Endothelial cell of umbilical vein (primary cell): ENCODE measurements around the gene DNAJC16. TPM values are rescaled to one million over a fixed set of nuclear protein-coding genes. Genes with fewer than 3 reads are reported as not detected.
A peak's percentile ranks its signal among the peaks of the same experiment; 100 is the strongest.

Source experiments
- BruUV-seq: library from RNA; stranded (reverse); fragments of 400-500 nt; replicated peaks from 2 replicates; lab custom pipeline; 2021; lab: Mats Ljungman, UMichigan
- CTCF ChIA-PET: fragments of 300-600, 350-600 bp; sonication (Branson Sonifier 250); formaldehyde crosslinking; loops from one replicate; lab custom pipeline; 2021; ENCODE audit warnings: antibody characterized with exemption, inconsistent platforms; lab: Charles Lee
- POLR2A ChIA-PET: fragments of 300-600, 350-600 bp; sonication (Branson Sonifier 250); formaldehyde crosslinking; loops from one replicate; lab custom pipeline; 2021; ENCODE audit warnings: antibody characterized with exemption, inconsistent platforms; lab: Charles Lee
- DNase-seq: peaks from one replicate; pipeline ENCODE4 v3.0.0-alpha.2; 2011; ENCODE audit warnings: low read depth, low spot score
- FAIRE-seq: peaks from 2 replicates; lab custom pipeline; 2011; peaks lifted over from hg19 to GRCh38; lab: Jason Lieb, UNC
- H2AFZ ChIP-seq: 2 replicates; pipeline ENCODE4 v1.6.0; 2012; ENCODE audit warnings: low read depth, low read length, control low read depth, inconsistent platforms
- H3K27ac ChIP-seq: 2 replicates; pipeline ENCODE4 v1.5.1; 2011; ENCODE audit warnings: low read depth, mild to moderate bottlenecking, control low read depth, low read length, moderate library complexity; ENCODE audit not compliant: insufficient read depth
- H3K27me3 ChIP-seq, 2 experiments: 2 replicates each; pipeline versions ENCODE4 v1.6.0 to v1.6.1; 2011; ENCODE audit warnings: low read length in 2 of 2, mixed read lengths in 1 of 2; ENCODE audit not compliant: control insufficient read depth in 2 of 2, insufficient read depth in 2 of 2
- H3K36me3 ChIP-seq, 2 experiments: 2 replicates in 1 of 2; 3 replicates in 1 of 2; pipeline ENCODE4 v1.5.1; 2011; ENCODE audit warnings: low read length in 2 of 2, mild to moderate bottlenecking in 1 of 2, moderate library complexity in 1 of 2; ENCODE audit not compliant: control insufficient read depth in 2 of 2, insufficient read depth in 2 of 2; ENCODE audit errors: extremely low read depth in 1 of 2
- H3K4me1 ChIP-seq: 3 replicates; pipeline ENCODE4 v1.5.1; 2011; ENCODE audit warnings: mild to moderate bottlenecking, low read length; ENCODE audit not compliant: control insufficient read depth, insufficient read depth; ENCODE audit errors: extremely low read depth
- H3K4me2 ChIP-seq: 2 replicates; pipeline ENCODE4 v1.6.1; 2011; ENCODE audit warnings: low read length, control low read depth, mixed read lengths; ENCODE audit not compliant: insufficient read depth
- H3K4me3 ChIP-seq, 3 experiments: fragments of 200-600 bp in 1 of 3; sonication (generic), shearing (Covaris generic) in 1 of 3; replicated peaks in 1 of 3; 2 replicates each; pipeline ENCODE4 v1.5.1; 2011 to 2016; ENCODE audit warnings: control low read depth in 3 of 3, low read length in 3 of 3, mild to moderate bottlenecking in 2 of 3, inconsistent platforms in 1 of 3, low read depth in 1 of 3, moderate library complexity in 1 of 3; ENCODE audit not compliant: insufficient read depth in 1 of 3
- H3K79me2 ChIP-seq: 2 replicates; pipeline ENCODE4 v1.6.0; 2012; ENCODE audit warnings: low read length, inconsistent platforms; ENCODE audit not compliant: control insufficient read depth, insufficient read depth
- H3K9ac ChIP-seq: replicated peaks from 2 replicates; pipeline ENCODE3; 2011; ENCODE audit warnings: low read length, control low read depth; ENCODE audit not compliant: insufficient read depth; ENCODE audit errors: extremely low read depth
- H3K9me1 ChIP-seq: replicated peaks from 3 replicates; pipeline ENCODE4 v1.6.0; 2011; ENCODE audit warnings: mild to moderate bottlenecking, low read length; ENCODE audit not compliant: control insufficient read depth, insufficient read depth; ENCODE audit errors: extremely low read depth
- H3K9me3 ChIP-seq: replicated peaks from 2 replicates; pipeline ENCODE4 v1.5.1; 2012; ENCODE audit warnings: low read length, inconsistent platforms; ENCODE audit not compliant: control insufficient read depth, insufficient read depth
- H4K20me1 ChIP-seq: replicated peaks from 2 replicates; pipeline ENCODE3; 2011; ENCODE audit warnings: mild to moderate bottlenecking, low read length; ENCODE audit not compliant: control insufficient read depth, insufficient read depth; ENCODE audit errors: extremely low read depth
- EZH2 ChIP-seq: IDR thresholded peaks from 2 replicates; pipeline ENCODE4 v1.6.1; 2012; ENCODE audit warnings: borderline replicate concordance, low read depth, mild to moderate bottlenecking, moderate library complexity, low read length, inconsistent platforms; ENCODE audit not compliant: severe bottlenecking
- FOS ChIP-seq: IDR thresholded peaks from 2 replicates; pipeline ENCODE4 v1.6.1; 2011; ENCODE audit warnings: mild to moderate bottlenecking, low read length, moderate library complexity, borderline replicate concordance; ENCODE audit not compliant: insufficient read depth
- GATA2 ChIP-seq: IDR thresholded peaks from 2 replicates; pipeline ENCODE4 v1.7.0; 2011; ENCODE audit warnings: low read depth, mild to moderate bottlenecking, moderate library complexity, mixed read lengths, low read length; ENCODE audit not compliant: insufficient read length, insufficient read depth
- JUN ChIP-seq: IDR thresholded peaks from 2 replicates; pipeline ENCODE4 v1.6.1; 2011; ENCODE audit warnings: borderline replicate concordance, low read depth; ENCODE audit not compliant: insufficient read length, insufficient read depth
- MYC ChIP-seq: IDR thresholded peaks from one replicate; pipeline ENCODE4 v1.6.1; 2011; ENCODE audit warnings: mild to moderate bottlenecking, low read depth, low read length
- POLR2A ChIP-seq: IDR thresholded peaks from 2 replicates; pipeline ENCODE4 v1.6.1; 2012; ENCODE audit warnings: low read depth, mild to moderate bottlenecking, control low read depth, low read length
- POLR2AphosphoS5 ChIP-seq: IDR thresholded peaks from 2 replicates; pipeline ENCODE4 v1.6.1; 2012; ENCODE audit warnings: low read depth, mild to moderate bottlenecking, control low read depth, low read length, moderate library complexity; ENCODE audit not compliant: insufficient read depth
- dilution Hi-C: fragments of 300-500 bp; cut with MboI; formaldehyde crosslinking; loops from one replicate; pipeline ENCODE4 v1.15.0; 2019; ENCODE audit warnings: low sequenced_read_pairs; ENCODE audit not compliant: extremely low pct_ligation_motif_present
- intact Hi-C: fragments of 100-400 bp; cut with micrococcal nuclease; formaldehyde crosslinking; loops from one replicate; pipeline ENCODE4 v1.10.0; 2022
- polyA plus RNA-seq, 4 experiments: library from polyadenylated mRNA; depleted of rRNA in 3 of 4; stranded (reverse) in 3 of 4; unstranded in 1 of 4; fragments of >200 nt; gene quantifications; 2 replicates each; pipeline versions ENCODE4 v1.2.1 to v1.2.3, GENCODE V29; 2011 to 2012; ENCODE audit warnings: missing spikeins in 1 of 4
- total RNA-seq: library from RNA; stranded (reverse); gene quantifications from 2 replicates; pipeline ENCODE4 v1.2.3, GENCODE V29; 2021
- TF ChIP-seq, protein P1 (sequence below): IDR thresholded peaks from 2 replicates; pipeline ENCODE4 v1.6.1; 2011; ENCODE audit not compliant: insufficient read depth, insufficient read length
- TF ChIP-seq, protein P2 (sequence below), 2 donors: IDR thresholded peaks; 1 replicate in 1 of 2; 2 replicates in 1 of 2; pipeline ENCODE4 v1.5.1; 2011; ENCODE audit warnings: low read length in 2 of 2, mild to moderate bottlenecking in 2 of 2, moderate library complexity in 2 of 2, control low read depth in 1 of 2, inconsistent platforms in 1 of 2, low read depth in 1 of 2; ENCODE audit not compliant: insufficient read depth in 1 of 2; ENCODE audit errors: extremely low read depth in 1 of 2

DNAJC16 gene
- total and polyA plus RNA-seq, 2 donors (not counting 3 experiments of a cell fraction or from before 2014, with no cell fraction given) = 8.0 to 21.4 TPM

DNA sequence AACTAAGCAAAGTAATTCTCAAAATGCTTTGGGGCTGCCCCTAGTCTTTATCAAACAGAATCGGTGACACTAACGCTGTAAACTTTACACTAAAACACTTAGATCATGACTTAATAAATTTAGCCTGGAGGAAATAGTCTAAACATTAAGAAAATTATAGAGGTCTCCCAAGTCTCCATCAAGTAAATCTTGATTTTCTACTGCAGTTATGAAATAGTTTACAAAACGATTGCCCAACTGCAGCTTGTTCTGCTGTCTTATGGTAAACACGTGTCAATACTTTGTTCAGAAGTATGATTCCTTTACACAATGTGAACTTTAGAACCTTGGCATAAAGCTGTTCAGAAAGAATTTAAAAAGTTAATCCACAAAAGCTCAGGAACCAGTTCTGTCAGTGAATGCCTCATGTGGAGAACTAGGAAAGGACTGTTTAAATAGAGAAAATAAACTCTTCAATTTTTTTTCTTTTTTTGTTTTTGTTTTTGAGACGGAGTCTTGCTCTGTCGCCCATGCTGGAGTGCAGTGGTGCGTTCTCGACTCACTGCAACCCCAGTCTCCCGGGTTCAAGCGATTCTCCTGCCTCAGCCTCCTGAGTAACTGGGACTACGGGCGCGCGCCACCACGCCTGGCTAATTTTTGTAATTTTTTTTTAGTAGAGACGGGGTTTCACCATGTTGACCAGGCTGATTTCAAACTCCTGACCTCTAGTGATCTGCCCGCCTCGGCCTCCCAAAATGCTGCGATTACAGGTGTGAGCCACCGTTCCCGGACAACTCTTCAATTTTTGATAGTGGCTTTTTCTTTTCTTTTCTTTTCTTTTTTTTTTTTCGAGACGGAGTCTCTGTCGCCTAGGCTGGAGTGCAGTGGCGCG is 92.2 kb downstream of the DNAJC16 start:
- Histone ChIP-seq H3K9me3 (no peaks in the 10 kb centered on the region), H3K9ac (peak overlapping the region; percentile 80), H4K20me1 (no peaks in the 10 kb centered on the region), H3K27me3 (no peaks in the 10 kb centered on the region), H3K36me3 (no peaks in the 10 kb centered on the region), H3K4me2 (peak overlapping the region; percentile 95), H3K4me1 (peaks cover 27% of the 10 kb centered on the region), H3K27ac (peak overlapping the region; percentile 45), H3K79me2 (peaks cover 63% of the 10 kb centered on the region), H2AFZ (no peak overlapping the region), H3K4me3 (peak overlapping the region; percentile 44 to 87 (median 75)), H3K9me1 (no peaks in the 10 kb centered on the region)
- POLR2A ChIA-PET = interaction anchor here (1.2 to 1.3 kb wide), 2 partner anchors 46 to 130 kb away, joined by 6 to 8 read pairs; no protein-coding TSS in a partner anchor
- CTCF ChIA-PET = interaction anchor here (0.9 to 1.0 kb wide), 3 partner anchors 14 to 72 kb away, joined by 3 to 4 read pairs (median 3); no protein-coding TSS in a partner anchor
- TSS peak; percentile 40 for BruUV-seq
- TF ChIP-seq JUN = no peak
- no peak for TF ChIP-seq GATA2
- TF ChIP-seq, protein P1, sequence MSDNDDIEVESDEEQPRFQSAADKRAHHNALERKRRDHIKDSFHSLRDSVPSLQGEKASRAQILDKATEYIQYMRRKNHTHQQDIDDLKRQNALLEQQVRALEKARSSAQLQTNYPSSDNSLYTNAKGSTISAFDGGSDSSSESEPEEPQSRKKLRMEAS = no peak
- no peak for TF ChIP-seq POLR2AphosphoS5
- TF ChIP-seq EZH2 = no peak
- TF ChIP-seq, protein P2, sequence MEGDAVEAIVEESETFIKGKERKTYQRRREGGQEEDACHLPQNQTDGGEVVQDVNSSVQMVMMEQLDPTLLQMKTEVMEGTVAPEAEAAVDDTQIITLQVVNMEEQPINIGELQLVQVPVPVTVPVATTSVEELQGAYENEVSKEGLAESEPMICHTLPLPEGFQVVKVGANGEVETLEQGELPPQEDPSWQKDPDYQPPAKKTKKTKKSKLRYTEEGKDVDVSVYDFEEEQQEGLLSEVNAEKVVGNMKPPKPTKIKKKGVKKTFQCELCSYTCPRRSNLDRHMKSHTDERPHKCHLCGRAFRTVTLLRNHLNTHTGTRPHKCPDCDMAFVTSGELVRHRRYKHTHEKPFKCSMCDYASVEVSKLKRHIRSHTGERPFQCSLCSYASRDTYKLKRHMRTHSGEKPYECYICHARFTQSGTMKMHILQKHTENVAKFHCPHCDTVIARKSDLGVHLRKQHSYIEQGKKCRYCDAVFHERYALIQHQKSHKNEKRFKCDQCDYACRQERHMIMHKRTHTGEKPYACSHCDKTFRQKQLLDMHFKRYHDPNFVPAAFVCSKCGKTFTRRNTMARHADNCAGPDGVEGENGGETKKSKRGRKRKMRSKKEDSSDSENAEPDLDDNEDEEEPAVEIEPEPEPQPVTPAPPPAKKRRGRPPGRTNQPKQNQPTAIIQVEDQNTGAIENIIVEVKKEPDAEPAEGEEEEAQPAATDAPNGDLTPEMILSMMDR (IDR thresholded peaks at IDR 0.05; ENCODE audit: extremely low read depth in 1 of 2, insufficient read depth in 1 of 2, low read depth in 1 of 2, low read length in 2 of 2) = no peak
- no peak for TF ChIP-seq FOS
- TF ChIP-seq MYC = no peak
- TF ChIP-seq POLR2A = no peak
- peak; percentile 4 for FAIRE-seq
- dilution Hi-C loops = no loop called here
- intact Hi-C loops = loop anchor here (10.0 kb wide), 1 partner anchor 226 kb away; the partner anchor contains the start of gene SPEN
- DNase-seq = peak; percentile 39
